NCI-H2081 treated with DMSO at 0.1 percent for 48 hours (cell line): ENCODE data around the gene SIPA1L3.

ENCODE experiments used
- DNase-seq: peaks from one replicate; lab custom pipeline; 2025; lab: John Stamatoyannopoulos, UW

The SIPA1L3 gene

GRCh38 chr19:38107129-38107528 lies 200.1 kb downstream of the SIPA1L3 start:
- no peak for DNase-seq

- no peak for DNase-seq
Observed at GRCh38 chr19:38111898-38112297, 204.9 kb downstream of the SIPA1L3 start.

GRCh38 chr19:38114651-38115050 lies 207.6 kb downstream of the SIPA1L3 start:
- DNase-seq, result no peak

- DNase-seq, result no peak
Observed at GRCh38 chr19:38115271-38115802, 208.3 kb downstream of the SIPA1L3 start.

GRCh38 chr19:38118176-38118575 lies 211.2 kb downstream of the SIPA1L3 start:
- DNase-seq, result no peak

GRCh38 chr19:38120471-38121025 lies 213.5 kb downstream of the SIPA1L3 start:
- no peak for DNase-seq

- no peak for DNase-seq
Observed at GRCh38 chr19:38122402-38123093, 215.5 kb downstream of the SIPA1L3 start.

GRCh38 chr19:38125238-38125637 lies 218.2 kb downstream of the SIPA1L3 start:
- DNase-seq, result no peak

GRCh38 chr19:38130399-38130798 lies 223.4 kb downstream of the SIPA1L3 start:
- no peak for DNase-seq

- DNase-seq, result no peak
Observed at GRCh38 chr19:38132781-38133180, 225.8 kb downstream of the SIPA1L3 start.

GRCh38 chr19:38133319-38133718 lies 226.3 kb downstream of the SIPA1L3 start:
- no peak for DNase-seq

- DNase-seq, result no peak
Observed at GRCh38 chr19:38134540-38135149, 227.6 kb downstream of the SIPA1L3 start.

- DNase-seq, result no peak
Observed at GRCh38 chr19:38135150-38135998, 228.4 kb downstream of the SIPA1L3 start.

- DNase-seq, result no peak
Observed at GRCh38 chr19:38139122-38139521, 232.1 kb downstream of the SIPA1L3 start.

- no peak for DNase-seq
Observed at GRCh38 chr19:38141108-38141507, 234.1 kb downstream of the SIPA1L3 start.

GRCh38 chr19:38142176-38143035 lies 235.4 kb downstream of the SIPA1L3 start:
- no peak for DNase-seq

- no peak for DNase-seq
Observed at GRCh38 chr19:38143847-38144246, 236.8 kb downstream of the SIPA1L3 start.

- no peak for DNase-seq
Observed at GRCh38 chr19:38144667-38145066, 237.7 kb downstream of the SIPA1L3 start.

- no peak for DNase-seq
Observed at GRCh38 chr19:38145623-38146022, 238.6 kb downstream of the SIPA1L3 start.

GRCh38 chr19:38148337-38148736 lies 241.3 kb downstream of the SIPA1L3 start:
- no peak for DNase-seq

- no peak for DNase-seq
Observed at GRCh38 chr19:38149661-38150061, 242.7 kb downstream of the SIPA1L3 start.
